ENCODE results near the gene RRM2.

RRM2 gene

DNA sequence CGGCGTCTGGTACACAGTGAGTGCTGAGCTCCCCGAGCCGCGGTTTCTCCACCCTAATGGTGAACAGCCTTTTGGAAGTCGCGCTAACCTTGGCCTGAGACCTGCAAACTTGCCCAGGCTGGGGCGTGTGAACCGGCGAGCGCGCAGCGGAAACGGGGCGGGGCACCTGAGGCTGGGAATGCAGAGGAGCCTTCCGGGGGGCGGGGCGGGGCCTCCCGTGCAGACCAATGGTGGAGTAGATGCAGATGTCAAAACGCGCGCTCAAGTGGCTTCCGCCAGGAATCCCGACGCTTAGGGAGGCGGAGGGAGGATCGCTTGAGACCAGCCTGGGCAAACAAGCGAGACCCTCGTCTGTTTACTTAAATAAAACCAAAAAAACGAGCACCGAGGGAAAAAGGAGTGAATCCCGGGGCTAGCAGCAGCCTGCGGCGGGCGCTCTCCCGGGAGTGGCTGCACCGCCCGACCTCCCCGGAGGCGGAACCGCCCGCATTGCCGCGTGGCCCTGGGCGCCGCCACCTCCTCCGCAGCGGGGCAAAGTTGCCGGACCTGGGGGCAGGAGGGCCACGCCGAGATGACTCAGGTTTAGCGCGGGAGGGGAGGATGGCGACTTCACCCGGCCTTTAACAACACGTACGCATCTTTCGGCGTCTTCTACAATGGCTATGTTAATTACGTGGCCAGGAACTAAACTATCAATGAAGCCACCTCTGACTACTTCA lies 2.2 kb upstream of the RRM2 start:
- no peaks in the 10 kb centered on the region for H3K36me3 ChIP-seq (ENCODE audit: control insufficient read depth in 2 of 2, insufficient read depth in 2 of 2, low read length in 2 of 2)
- H3K4me1 ChIP-seq (ENCODE audit: control insufficient read depth, insufficient read depth, low read length): peaks cover 20% of the 10 kb centered on the region
- no peaks in the 10 kb centered on the region for H3K9me3 ChIP-seq (ENCODE audit: control insufficient read depth in 2 of 2, low read length in 2 of 2)
- H3K9ac ChIP-seq (ENCODE audit: low read length in 2 of 2): peak overlapping the region; percentile 62
- H3K27ac ChIP-seq (ENCODE audit: low read length): no peak overlapping the region
- H3K4me3 ChIP-seq (ENCODE audit: low read length in 2 of 2): peak overlapping the region; percentile 59 to 85
- peaks cover 11% of the 10 kb centered on the region in 2 donors for H3K27me3 ChIP-seq (ENCODE audit: control insufficient read depth in 1 of 2, insufficient read depth in 2 of 2, low read length in 2 of 2)

DNA sequence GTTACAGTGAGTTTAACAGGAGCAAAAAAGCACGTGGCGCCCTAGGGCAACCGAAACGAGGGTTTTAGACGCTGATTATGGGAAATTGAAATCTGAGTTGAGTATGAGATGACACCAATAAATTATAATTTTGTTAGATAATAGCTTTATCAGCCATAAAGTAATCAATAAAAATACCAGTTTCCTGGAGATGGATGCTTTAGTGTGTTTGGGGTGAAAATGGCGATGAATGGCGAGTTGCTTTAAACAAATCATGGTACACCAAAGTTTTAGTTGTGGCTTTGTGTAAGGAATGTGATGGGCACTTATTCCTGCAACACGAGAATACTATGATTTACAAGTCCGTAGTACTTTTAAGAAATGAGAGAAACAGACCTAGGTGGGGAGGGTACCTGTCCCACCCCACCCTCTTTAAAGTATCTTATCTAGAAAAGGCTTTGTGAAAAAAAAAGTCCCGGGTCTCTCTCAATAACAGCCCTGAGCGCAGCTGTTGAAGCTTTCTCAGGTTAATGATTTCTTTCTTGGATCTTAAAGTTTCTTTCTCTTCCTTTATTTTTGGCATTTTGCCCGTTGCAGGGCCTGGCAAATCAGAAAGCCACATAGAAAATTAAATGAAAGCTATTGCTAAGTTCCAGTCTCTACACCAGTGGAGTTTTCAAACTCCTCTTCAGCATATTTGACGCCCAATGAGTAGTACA lies 1.5 kb upstream of the RRM2 start:
- peaks cover 20% of the 10 kb centered on the region for H3K4me1 ChIP-seq (ENCODE audit: control insufficient read depth, insufficient read depth, low read length)
- peak overlapping the region; percentile 62 for H3K9ac ChIP-seq (ENCODE audit: low read length in 2 of 2)
- H3K27me3 ChIP-seq (ENCODE audit: control insufficient read depth in 1 of 2, insufficient read depth in 2 of 2, low read length in 2 of 2): peaks cover 11% of the 10 kb centered on the region in 2 donors
- no peak overlapping the region for H3K27ac ChIP-seq (ENCODE audit: low read length)
- no peaks in the 10 kb centered on the region for H3K36me3 ChIP-seq (ENCODE audit: control insufficient read depth in 2 of 2, insufficient read depth in 2 of 2, low read length in 2 of 2)
- no peaks in the 10 kb centered on the region for H3K9me3 ChIP-seq (ENCODE audit: control insufficient read depth in 2 of 2, low read length in 2 of 2)
- H3K4me3 ChIP-seq (ENCODE audit: low read length in 2 of 2): peak overlapping the region; percentile 59 to 85

GRCh38 chr2:10123281-10123680 lies 742 bp downstream of the RRM2 start:
- Histone ChIP-seq H3K27ac (ENCODE audit: low read length) (no peak overlapping the region), H3K4me3 (ENCODE audit: low read length in 2 of 2) (peak overlapping the region in 1 of 2 donors; percentile 74), H3K27me3 (ENCODE audit: control insufficient read depth in 1 of 2, insufficient read depth in 2 of 2, low read length in 2 of 2) (peaks cover 11% of the 10 kb centered on the region in 2 donors), H3K36me3 (ENCODE audit: control insufficient read depth in 2 of 2, insufficient read depth in 2 of 2, low read length in 2 of 2) (no peaks in the 10 kb centered on the region), H3K9me3 (ENCODE audit: control insufficient read depth in 2 of 2, low read length in 2 of 2) (no peaks in the 10 kb centered on the region), H3K4me1 (ENCODE audit: control insufficient read depth, insufficient read depth, low read length) (peaks cover 20% of the 10 kb centered on the region), H3K9ac (ENCODE audit: low read length in 2 of 2) (no peak overlapping the region)

DNA sequence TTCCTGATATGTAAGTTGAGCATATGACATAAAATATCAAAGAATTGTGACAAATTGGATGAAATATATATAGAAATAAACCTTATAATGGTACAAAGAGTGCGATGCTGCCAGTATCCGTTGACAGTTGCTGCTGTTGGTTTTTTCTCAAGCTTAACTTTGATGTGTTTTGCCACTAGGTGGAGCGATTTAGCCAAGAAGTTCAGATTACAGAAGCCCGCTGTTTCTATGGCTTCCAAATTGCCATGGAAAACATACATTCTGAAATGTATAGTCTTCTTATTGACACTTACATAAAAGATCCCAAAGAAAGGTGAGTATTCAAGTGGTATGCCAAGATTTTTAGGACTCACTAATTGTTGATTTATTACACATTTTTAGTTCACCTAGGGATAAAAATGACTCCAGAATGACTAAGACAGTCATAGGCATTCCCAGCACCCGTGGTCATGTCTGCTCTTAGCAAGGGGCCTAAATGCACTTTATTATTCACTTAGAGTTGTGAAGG lies 2.1 kb downstream of the RRM2 start:
- H3K4me3 ChIP-seq (ENCODE audit: low read length in 2 of 2): no peak overlapping the region
- H3K9me3 ChIP-seq (ENCODE audit: control insufficient read depth in 2 of 2, low read length in 2 of 2): no peaks in the 10 kb centered on the region
- H3K27me3 ChIP-seq (ENCODE audit: control insufficient read depth in 1 of 2, insufficient read depth in 2 of 2, low read length in 2 of 2): peaks cover 11% of the 10 kb centered on the region in 2 donors
- H3K9ac ChIP-seq (ENCODE audit: low read length in 2 of 2): no peak overlapping the region
- H3K27ac ChIP-seq (ENCODE audit: low read length): no peak overlapping the region
- H3K4me1 ChIP-seq (ENCODE audit: control insufficient read depth, insufficient read depth, low read length): peaks cover 20% of the 10 kb centered on the region
- no peaks in the 10 kb centered on the region for H3K36me3 ChIP-seq (ENCODE audit: control insufficient read depth in 2 of 2, insufficient read depth in 2 of 2, low read length in 2 of 2)

- Histone ChIP-seq H3K27me3 (ENCODE audit: control insufficient read depth in 1 of 2, insufficient read depth in 2 of 2, low read length in 2 of 2) (peaks cover 11% of the 10 kb centered on the region in 2 donors), H3K9ac (ENCODE audit: low read length in 2 of 2) (no peak overlapping the region), H3K27ac (ENCODE audit: low read length) (no peak overlapping the region), H3K4me3 (ENCODE audit: low read length in 2 of 2) (no peak overlapping the region), H3K36me3 (ENCODE audit: control insufficient read depth in 2 of 2, insufficient read depth in 2 of 2, low read length in 2 of 2) (no peaks in the 10 kb centered on the region), H3K9me3 (ENCODE audit: control insufficient read depth in 2 of 2, low read length in 2 of 2) (no peaks in the 10 kb centered on the region), H3K4me1 (ENCODE audit: control insufficient read depth, insufficient read depth, low read length) (peaks cover 14% of the 10 kb centered on the region)
Measured at GRCh38 chr2:10125842-10126631, 3.5 kb downstream of the RRM2 start.

GRCh38 chr2:10126632-10127026 lies 4.1 kb downstream of the RRM2 start:
- H3K36me3 ChIP-seq (ENCODE audit: control insufficient read depth in 2 of 2, insufficient read depth in 2 of 2, low read length in 2 of 2): no peaks in the 10 kb centered on the region
- H3K9ac ChIP-seq (ENCODE audit: low read length in 2 of 2): no peak overlapping the region
- peaks cover 14% of the 10 kb centered on the region for H3K4me1 ChIP-seq (ENCODE audit: control insufficient read depth, insufficient read depth, low read length)
- H3K27me3 ChIP-seq (ENCODE audit: control insufficient read depth in 1 of 2, insufficient read depth in 2 of 2, low read length in 2 of 2): peaks cover 11% of the 10 kb centered on the region in 2 donors
- no peak overlapping the region for H3K27ac ChIP-seq (ENCODE audit: low read length)
- H3K9me3 ChIP-seq (ENCODE audit: control insufficient read depth in 2 of 2, low read length in 2 of 2): no peaks in the 10 kb centered on the region
- no peak overlapping the region for H3K4me3 ChIP-seq (ENCODE audit: low read length in 2 of 2)

DNA sequence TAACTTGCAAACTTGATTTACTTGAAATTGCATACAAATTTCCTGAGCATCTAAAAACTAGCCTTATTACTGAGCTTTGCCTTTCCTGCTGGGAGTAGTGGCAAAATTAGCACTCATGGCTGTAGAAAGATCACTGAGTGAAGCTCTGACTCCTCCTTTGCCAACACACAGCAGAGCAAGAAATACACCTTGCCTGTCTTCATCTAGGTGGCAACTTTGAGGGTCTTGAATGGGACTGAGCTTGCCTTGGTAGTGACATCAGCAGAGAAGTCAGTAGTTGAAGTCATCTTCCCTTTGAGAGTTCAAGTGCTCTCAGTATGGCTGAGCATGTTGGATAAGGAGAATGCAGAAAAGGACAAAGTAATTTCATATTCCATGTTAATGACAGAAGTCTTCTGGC lies 5.9 kb downstream of the RRM2 start:
- Histone ChIP-seq H3K27me3 (ENCODE audit: control insufficient read depth in 1 of 2, insufficient read depth in 2 of 2, low read length in 2 of 2) (peaks cover 3 to 4% of the 10 kb centered on the region in 2 donors), H3K9me3 (ENCODE audit: control insufficient read depth in 2 of 2, low read length in 2 of 2) (no peaks in the 10 kb centered on the region), H3K4me1 (ENCODE audit: control insufficient read depth, insufficient read depth, low read length) (no peaks in the 10 kb centered on the region), H3K9ac (ENCODE audit: low read length in 2 of 2) (no peak overlapping the region), H3K27ac (ENCODE audit: low read length) (no peak overlapping the region), H3K4me3 (ENCODE audit: low read length in 2 of 2) (no peak overlapping the region), H3K36me3 (ENCODE audit: control insufficient read depth in 2 of 2, insufficient read depth in 2 of 2, low read length in 2 of 2) (no peaks in the 10 kb centered on the region)

DNA sequence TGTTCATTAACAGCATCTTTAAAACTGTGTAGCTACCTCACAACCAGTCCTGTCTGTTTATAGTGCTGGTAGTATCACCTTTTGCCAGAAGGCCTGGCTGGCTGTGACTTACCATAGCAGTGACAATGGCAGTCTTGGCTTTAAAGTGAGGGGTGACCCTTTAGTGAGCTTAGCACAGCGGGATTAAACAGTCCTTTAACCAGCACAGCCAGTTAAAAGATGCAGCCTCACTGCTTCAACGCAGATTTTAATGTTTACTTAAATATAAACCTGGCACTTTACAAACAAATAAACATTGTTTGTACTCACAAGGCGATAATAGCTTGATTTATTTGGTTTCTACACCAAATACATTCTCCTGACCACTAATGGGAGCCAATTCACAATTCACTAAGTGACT lies 7.0 kb downstream of the RRM2 start:
- H3K4me1 ChIP-seq (ENCODE audit: control insufficient read depth, insufficient read depth, low read length): no peaks in the 10 kb centered on the region
- no peak overlapping the region for H3K9ac ChIP-seq (ENCODE audit: low read length in 2 of 2)
- no peaks in the 10 kb centered on the region for H3K36me3 ChIP-seq (ENCODE audit: control insufficient read depth in 2 of 2, insufficient read depth in 2 of 2, low read length in 2 of 2)
- no peak overlapping the region for H3K4me3 ChIP-seq (ENCODE audit: low read length in 2 of 2)
- no peaks in the 10 kb centered on the region for H3K9me3 ChIP-seq (ENCODE audit: control insufficient read depth in 2 of 2, low read length in 2 of 2)
- no peaks in the 10 kb centered on the region for H3K27me3 ChIP-seq (ENCODE audit: control insufficient read depth in 1 of 2, insufficient read depth in 2 of 2, low read length in 2 of 2)
- no peak overlapping the region for H3K27ac ChIP-seq (ENCODE audit: low read length)

GRCh38 chr2:10132043-10132575 lies 9.6 kb downstream of the RRM2 start:
- H3K36me3 ChIP-seq (ENCODE audit: control insufficient read depth in 2 of 2, insufficient read depth in 2 of 2, low read length in 2 of 2): no peaks in the 10 kb centered on the region

GRCh38 chr2:10132596-10132995 lies 10.1 kb downstream of the RRM2 start:
- Histone ChIP-seq H3K9ac (ENCODE audit: low read length in 2 of 2) (no peak overlapping the region), H3K9me3 (ENCODE audit: control insufficient read depth in 2 of 2, low read length in 2 of 2) (no peaks in the 10 kb centered on the region), H3K36me3 (ENCODE audit: control insufficient read depth in 2 of 2, insufficient read depth in 2 of 2, low read length in 2 of 2) (no peaks in the 10 kb centered on the region), H3K4me3 (ENCODE audit: low read length in 2 of 2) (no peak overlapping the region), H3K27ac (ENCODE audit: low read length) (no peak overlapping the region), H3K27me3 (ENCODE audit: control insufficient read depth in 1 of 2, insufficient read depth in 2 of 2, low read length in 2 of 2) (no peaks in the 10 kb centered on the region), H3K4me1 (ENCODE audit: control insufficient read depth, insufficient read depth, low read length) (no peaks in the 10 kb centered on the region)

More at GRCh38 chr2:10132043-10132575, 9.6 kb downstream of the RRM2 start:
- no peak overlapping the region for H3K9ac ChIP-seq (ENCODE audit: low read length in 2 of 2)
- no peaks in the 10 kb centered on the region for H3K9me3 ChIP-seq (ENCODE audit: control insufficient read depth in 2 of 2, low read length in 2 of 2)
- no peak overlapping the region for H3K27ac ChIP-seq (ENCODE audit: low read length)
- no peaks in the 10 kb centered on the region for H3K4me1 ChIP-seq (ENCODE audit: control insufficient read depth, insufficient read depth, low read length)
- no peak overlapping the region for H3K4me3 ChIP-seq (ENCODE audit: low read length in 2 of 2)
- H3K27me3 ChIP-seq (ENCODE audit: control insufficient read depth in 1 of 2, insufficient read depth in 2 of 2, low read length in 2 of 2): no peaks in the 10 kb centered on the region
